ENCODE measurements around the gene CRTAP.
"Not testable (repeated sequence)": the region's sequence is repeated elsewhere in the genome, so short reads cannot be mapped to it uniquely, and the experiment has no call there.

CRTAP gene

GRCh38 chr3:33099701-33100100 is 14.1 kb upstream of the CRTAP start:
- no peak for DNase-seq (ENCODE audit: low read depth in 2 of 2)

DNA sequence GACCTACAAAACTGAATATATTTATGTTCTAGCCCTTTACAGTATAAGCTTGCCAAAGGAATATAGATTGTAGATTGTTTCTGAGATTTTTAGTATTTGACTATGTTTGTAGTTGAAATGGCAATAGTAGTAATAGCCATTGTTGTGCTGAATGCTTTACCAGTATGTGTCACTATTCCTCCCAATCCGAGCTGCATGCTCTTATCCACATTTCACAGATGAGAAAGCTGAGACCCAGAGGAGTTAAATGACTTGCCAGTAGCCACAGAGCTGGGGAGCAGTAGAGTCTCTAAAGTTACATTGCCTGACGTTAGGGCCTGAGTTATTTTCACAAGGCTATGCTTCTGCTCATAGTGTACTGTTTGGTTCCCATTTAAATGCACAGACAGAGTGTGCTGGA is 13.6 kb upstream of the CRTAP start:
- DNase-seq (ENCODE audit: low read depth in 2 of 2), result no peak

DNA sequence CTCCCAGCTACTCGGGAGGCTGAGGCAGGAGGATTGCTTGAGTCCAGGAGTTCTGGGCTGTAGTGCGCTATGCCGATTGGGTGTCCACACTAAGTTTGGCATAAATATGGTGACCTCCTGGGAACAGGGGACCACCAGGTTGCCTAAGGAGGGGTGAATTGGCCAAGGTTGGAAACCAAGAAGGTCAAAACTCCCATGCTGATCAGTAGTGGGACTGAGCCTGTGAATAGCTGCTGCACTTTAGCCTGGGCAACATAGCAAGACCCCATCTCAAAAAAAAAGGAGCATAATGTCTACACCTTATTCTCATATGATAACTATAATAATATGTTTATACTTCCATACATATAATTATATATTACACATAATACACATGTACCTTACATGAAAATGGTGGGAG is 10.8 kb upstream of the CRTAP start:
- DNase-seq (ENCODE audit: low read depth in 2 of 2), result no peak

DNA sequence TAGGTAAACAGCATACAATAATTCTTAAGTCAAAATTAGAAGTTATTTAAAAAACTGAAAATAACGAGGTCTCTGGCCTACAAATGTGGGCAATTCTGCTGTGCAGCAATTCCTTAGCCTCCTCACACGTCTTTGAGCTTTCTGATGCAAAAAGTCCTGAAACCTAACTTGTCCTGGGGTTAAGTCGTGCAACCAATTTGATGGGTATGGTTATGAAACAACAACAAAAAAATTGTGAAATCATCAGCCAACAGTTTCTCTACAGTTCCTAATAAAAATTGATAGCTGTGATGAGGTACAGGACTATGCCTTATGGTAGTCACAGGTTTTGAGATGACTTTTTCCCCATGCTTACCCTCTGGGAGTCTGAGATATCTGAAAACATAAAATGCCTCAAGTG is 10.3 kb upstream of the CRTAP start:
- no peak for DNase-seq (ENCODE audit: low read depth in 2 of 2)

DNA sequence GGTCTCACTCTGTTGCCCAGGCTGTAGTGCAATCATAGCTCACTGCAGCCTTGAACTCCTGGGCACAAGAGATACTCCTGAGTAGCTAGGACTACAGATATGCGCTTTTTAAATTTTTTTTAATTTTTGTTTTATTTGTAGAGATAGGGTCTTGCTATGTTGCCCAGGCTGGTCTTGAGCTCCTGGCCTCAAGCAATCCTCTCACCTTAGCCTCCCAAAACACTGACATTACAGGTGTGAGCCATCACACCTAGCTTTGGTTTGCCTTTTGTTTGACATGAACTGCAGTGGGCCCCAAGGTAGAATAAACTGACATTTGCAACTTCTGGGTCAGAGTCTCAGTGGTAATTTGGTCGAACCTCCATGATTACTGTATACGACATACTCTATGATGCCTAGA is 9.0 kb upstream of the CRTAP start:
- DNase-seq (ENCODE audit: low read depth in 2 of 2), result no peak

- DNase-seq (ENCODE audit: low read depth in 2 of 2), result no peak
Observed at GRCh38 chr3:33105341-33105948, 8.4 kb upstream of the CRTAP start.

DNA sequence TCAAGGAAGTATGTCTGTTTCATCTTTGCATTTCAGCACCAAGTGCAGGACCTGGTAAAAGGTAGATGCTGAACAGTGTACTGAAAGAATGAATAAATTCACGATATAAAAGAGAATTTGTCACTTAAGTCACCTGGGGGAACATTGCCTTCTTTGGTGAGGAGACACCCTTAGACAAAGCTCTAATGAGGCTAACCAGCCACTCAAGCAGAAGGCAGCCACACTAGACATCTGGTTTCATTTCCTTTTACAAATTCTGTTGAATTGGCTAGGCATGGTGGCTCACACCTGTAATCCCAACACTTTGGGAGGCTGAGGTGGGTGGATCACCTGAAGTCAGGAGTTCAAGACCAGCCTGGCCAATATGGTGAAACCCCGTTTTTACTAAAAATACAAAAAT is 7.0 kb upstream of the CRTAP start:
- not testable (repeated sequence) for DNase-seq (ENCODE audit: low read depth in 2 of 2)

- DNase-seq (ENCODE audit: low read depth in 2 of 2), result no peak
Observed at GRCh38 chr3:33111581-33111980, 2.2 kb upstream of the CRTAP start.

- no peak for DNase-seq (ENCODE audit: low read depth in 2 of 2)
Observed at GRCh38 chr3:33114622-33115023, 809 bp downstream of the CRTAP start.

- DNase-seq (ENCODE audit: low read depth in 2 of 2), result no peak
Observed at GRCh38 chr3:33115024-33115768, 1.4 kb downstream of the CRTAP start.

DNA sequence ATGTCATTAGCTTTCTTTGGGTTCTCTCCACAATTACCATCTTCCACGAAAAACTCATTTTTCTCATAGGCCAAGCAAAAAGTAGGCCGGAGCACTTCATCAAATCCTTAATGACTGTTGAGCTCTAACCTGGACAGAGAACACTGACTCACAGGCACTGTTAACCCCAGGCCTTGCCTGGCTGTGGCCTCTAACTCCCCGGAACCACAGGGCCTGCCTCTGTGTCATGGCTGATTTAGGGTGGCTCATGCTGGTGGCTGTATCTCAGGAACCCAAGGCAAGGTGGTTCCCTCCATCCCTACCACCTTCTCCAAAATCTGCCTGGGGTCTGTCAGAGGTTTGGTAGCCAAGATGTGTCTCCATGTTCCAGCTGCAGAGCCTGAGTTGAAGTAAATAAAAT is 3.6 kb downstream of the CRTAP start:
- DNase-seq (ENCODE audit: low read depth in 2 of 2), result no peak

DNA sequence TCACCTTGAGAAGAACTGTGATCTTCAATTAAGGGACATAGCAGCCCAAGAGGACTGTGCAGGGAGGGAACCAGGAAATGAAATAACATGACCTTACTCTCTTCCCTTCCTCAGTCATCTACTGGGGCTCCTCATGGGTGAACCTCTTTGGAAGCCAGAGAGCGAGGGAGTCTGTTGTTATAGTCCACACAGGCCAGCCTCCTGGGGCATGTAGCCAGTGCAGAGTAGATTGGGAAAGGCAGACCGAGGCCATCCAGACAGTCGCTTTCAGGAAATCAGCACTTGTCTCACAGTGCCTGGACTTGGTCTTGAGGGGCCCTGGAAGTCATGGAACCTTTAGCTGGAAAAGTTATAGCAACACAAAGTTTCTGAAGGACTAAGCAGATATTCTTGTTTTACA is 6.1 kb downstream of the CRTAP start:
- DNase-seq (ENCODE audit: low read depth in 2 of 2), result no peak

DNA sequence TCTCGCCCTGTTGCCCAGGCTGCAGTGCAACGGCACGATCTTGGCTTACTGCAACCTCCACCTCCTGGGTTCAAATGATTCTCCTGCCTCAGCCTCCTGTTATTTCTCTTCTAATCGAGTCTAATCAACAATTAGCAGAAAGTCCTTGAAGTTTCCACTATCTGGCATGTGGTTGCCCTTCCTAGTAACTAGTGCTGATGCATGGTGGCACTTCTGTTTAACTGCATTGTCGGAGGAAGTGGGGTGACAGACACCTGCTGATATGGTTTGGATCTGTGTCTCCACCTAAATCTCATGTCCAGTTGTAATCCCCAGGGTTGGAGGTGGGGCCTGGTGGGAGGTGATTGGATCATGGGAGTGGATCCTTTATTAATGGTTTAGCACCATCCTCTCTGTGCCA is 9.2 kb downstream of the CRTAP start:
- no peak for DNase-seq (ENCODE audit: low read depth in 2 of 2)

- DNase-seq (ENCODE audit: low read depth in 2 of 2), result no peak
Observed at GRCh38 chr3:33124638-33125037, 10.8 kb downstream of the CRTAP start.

GRCh38 chr3:33125840-33126239 is 12.0 kb downstream of the CRTAP start:
- DNase-seq (ENCODE audit: low read depth in 2 of 2), result no peak

DNA sequence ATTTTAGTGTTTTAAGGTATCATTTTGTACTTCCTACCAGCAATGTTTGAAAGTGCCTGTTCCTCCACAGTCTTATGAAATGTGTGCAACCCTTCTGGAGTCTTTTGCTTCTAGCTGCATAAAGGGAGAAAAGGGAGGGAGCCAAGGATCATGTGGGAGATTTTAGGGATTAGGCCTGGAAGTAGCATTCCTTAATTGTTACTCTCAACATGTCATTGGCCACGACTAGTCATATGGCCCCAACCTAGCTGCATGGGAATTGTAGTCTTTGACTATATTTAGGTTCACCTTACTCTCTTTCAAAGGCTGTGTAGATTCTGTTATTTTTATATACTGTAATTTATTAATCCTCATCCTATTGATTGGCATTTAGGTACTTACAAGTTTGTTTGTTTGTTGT is 14.9 kb downstream of the CRTAP start:
- DNase-seq (ENCODE audit: low read depth in 2 of 2), result no peak

DNA sequence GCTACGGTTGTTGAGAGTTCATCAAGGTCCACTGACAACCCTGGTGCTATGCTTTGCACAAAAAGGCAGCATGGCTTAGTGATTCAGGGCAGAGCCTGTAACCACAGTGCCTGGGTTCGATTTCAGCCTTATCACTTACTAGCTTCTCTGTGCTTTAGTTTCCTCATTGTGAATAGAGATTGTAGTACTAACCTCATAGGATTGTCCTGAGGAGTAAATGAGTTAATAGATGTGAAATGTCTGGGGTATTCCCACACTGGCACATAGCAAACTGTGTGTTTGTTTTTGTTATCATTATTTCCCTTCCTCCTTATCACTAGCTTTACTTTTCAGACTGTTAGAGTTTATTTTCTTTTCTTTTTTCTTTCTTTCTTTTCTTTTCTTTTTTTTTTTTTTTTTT is 16.3 kb downstream of the CRTAP start:
- DNase-seq (ENCODE audit: low read depth in 2 of 2), result no peak

DNA sequence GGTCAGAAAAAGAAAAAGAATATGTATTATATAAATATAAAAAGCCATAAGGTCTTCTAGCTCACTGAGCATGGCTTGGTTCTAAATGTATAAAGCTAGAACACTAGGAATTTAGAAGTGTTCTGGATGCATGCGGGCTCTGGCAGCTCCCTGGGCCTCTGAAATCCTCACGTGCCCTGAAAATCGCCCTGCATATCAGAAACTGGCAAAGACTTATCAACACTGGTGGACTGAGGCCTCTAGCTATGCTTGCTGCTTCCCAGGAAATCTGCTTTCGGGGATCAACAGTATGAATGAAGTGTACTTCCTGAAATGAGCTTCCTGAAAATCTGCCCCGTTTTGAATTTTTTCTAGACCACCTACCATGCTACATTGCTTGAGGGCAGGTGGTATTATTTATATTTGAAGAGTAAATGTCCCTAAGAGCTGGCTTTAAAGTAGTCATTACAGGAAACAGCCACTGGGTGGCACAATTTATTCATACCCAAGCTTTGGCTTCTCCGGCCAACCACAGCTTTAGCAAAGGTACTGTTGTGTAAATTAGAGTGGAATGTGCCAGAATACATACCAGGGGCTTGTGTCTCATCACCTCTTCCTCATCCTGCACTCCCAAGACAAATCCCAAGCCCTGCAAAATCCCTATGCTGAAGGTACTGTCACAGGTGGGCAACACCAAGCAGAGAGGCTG is 17.7 kb downstream of the CRTAP start:
- no peak for DNase-seq (ENCODE audit: low read depth in 2 of 2)

- DNase-seq (ENCODE audit: low read depth in 2 of 2), result no peak
Observed at GRCh38 chr3:33132019-33132360, 18.2 kb downstream of the CRTAP start.

DNA sequence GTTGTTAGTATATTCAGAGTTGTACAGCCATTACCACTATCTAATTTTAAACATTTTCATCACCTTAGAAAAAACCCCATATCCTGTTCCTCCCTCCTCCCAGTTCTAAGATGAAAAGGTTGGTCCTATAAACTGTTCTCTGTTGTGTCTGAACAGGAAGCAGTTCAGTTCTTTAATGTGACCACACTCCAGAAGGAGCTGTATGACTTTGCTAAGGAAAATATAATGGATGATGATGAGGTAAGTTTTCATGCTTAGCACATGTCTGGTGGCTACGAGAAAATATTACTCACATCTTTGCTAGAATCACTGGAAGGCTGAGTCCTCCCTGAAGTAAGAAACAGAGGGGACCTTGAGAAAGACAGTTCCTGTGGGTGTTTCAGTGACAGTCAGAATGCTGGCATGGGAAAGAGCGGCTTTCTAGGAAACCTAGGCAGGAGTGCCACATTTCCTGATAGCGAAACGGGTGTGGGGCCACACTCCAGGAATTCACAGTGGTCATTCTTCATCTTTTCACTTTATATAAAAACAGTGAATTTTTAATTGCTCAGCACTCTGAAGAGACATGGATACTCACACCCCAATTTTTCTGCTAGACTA is 20.3 kb downstream of the CRTAP start:
- no peak for DNase-seq (ENCODE audit: low read depth in 2 of 2)

GRCh38 chr3:33137691-33138090 is 23.9 kb downstream of the CRTAP start:
- no peak for DNase-seq (ENCODE audit: low read depth in 2 of 2)

- not testable (repeated sequence) for DNase-seq (ENCODE audit: low read depth in 2 of 2)
Observed at GRCh38 chr3:33139006-33139623, 25.3 kb downstream of the CRTAP start.

All from stimulated activated CD4-positive, alpha-beta T cell treated with anti-CD3 and anti-CD28 coated beads, Interleukin-12 subunit alpha, Interleukin-12 subunit beta, amount 100 ng/mL, for 24 hours (primary cell).